LNCaP clone FGC (cell line): ENCODE measurements around the gene MAGEB6.
"Not testable (repeated sequence)": the region's sequence is repeated elsewhere in the genome, so short reads cannot be mapped to it uniquely, and the experiment has no call there.

ENCODE experiments used
- DNase-seq: peaks from one replicate; pipeline ENCODE4 v3.0.0-alpha.2; 2011; ENCODE audit warnings: low read depth
- H3K4me3 ChIP-seq: 2 replicates; pipeline ENCODE4 v1.5.1; 2011; ENCODE audit warnings: mild to moderate bottlenecking, low read depth, low read length, control low read depth
- TF ChIP-seq, protein P1 (sequence below): IDR thresholded peaks from 2 replicates; pipeline ENCODE4 v1.5.1; 2012; ENCODE audit warnings: mild to moderate bottlenecking; ENCODE audit not compliant: control insufficient read depth, insufficient read depth; ENCODE audit errors: extremely low read depth

Gene MAGEB6, protein sequence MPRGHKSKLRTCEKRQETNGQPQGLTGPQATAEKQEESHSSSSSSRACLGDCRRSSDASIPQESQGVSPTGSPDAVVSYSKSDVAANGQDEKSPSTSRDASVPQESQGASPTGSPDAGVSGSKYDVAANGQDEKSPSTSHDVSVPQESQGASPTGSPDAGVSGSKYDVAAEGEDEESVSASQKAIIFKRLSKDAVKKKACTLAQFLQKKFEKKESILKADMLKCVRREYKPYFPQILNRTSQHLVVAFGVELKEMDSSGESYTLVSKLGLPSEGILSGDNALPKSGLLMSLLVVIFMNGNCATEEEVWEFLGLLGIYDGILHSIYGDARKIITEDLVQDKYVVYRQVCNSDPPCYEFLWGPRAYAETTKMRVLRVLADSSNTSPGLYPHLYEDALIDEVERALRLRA

DNA sequence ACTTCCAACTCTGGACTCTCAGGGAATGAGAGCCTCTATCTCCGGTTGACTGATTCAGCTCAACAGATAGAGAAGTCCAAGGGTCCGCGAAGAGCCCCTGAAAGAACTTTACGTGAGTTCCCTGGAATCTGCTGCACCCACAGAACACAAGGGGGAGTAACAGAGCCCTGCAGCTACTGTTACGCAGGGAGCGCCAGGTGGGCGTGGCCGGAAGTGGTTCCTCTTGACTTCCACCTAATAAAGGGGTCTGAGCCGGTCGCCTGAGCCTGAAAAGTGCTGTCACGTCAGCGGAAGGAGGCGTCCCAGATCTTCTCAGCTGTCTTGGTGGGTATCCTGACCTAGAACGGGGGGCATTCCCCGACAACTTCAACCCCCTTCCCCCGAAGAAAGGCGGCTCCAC lies at the start of gene MAGEB6:
Gene MAGEB6, plus strand, starts transcription at position 237 of the 400 bp plus-strand sequence. CDS start 1,407 bp downstream, outside the sequence.
- TF ChIP-seq, protein P1, sequence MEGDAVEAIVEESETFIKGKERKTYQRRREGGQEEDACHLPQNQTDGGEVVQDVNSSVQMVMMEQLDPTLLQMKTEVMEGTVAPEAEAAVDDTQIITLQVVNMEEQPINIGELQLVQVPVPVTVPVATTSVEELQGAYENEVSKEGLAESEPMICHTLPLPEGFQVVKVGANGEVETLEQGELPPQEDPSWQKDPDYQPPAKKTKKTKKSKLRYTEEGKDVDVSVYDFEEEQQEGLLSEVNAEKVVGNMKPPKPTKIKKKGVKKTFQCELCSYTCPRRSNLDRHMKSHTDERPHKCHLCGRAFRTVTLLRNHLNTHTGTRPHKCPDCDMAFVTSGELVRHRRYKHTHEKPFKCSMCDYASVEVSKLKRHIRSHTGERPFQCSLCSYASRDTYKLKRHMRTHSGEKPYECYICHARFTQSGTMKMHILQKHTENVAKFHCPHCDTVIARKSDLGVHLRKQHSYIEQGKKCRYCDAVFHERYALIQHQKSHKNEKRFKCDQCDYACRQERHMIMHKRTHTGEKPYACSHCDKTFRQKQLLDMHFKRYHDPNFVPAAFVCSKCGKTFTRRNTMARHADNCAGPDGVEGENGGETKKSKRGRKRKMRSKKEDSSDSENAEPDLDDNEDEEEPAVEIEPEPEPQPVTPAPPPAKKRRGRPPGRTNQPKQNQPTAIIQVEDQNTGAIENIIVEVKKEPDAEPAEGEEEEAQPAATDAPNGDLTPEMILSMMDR: no peak
- no peak within 1 kb of the TSS for H3K4me3 ChIP-seq
- DNase-seq: no peak

DNA sequence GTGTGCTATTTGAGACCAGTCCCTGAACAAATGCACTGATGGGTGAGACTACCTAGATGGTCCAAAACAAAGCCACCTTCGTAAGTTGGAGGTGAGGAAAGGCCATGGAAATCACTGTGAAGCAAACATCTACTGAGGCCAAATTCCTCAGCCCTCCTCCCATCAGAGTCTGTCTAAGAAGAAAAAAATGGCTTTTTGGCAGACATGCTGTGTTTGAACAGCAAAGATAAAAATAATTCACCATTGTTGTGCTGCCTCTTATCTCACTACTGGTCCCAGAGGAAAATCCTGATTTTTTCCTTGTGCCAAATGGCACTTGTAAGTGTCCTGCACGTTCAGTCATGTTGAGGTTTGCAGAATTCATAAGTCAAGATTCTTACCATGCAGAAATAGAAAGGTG lies 46.2 kb upstream of the MAGEB6 start:
- no peak overlapping the region for H3K4me3 ChIP-seq
- TF ChIP-seq, protein P1: no peak
- DNase-seq: no peak

DNA sequence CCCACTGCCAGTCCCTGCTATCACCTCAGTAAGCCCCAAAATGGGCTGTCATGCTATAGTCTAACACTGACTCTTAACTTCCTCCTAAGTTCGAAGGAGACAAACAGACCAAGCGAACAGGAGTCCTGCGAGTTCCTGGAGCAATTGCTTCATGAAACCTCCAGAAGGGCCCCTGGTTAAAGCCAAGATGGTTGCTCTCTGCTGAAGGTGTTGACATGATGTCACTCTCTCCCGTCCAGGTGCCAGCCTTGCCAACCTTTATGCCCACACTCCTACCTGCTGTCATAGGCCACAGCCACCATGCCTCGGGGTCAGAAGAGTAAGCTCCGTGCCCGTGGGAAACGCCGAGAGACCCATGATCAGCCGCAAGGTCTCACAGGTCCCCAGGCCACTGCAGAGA lies 31.9 kb upstream of the MAGEB6 start, which contains the start of gene MAGEB6B:
Gene MAGEB6B, plus strand, starts transcription at position 301 of the 400 bp plus-strand sequence. Its CDS starts 0 bp downstream, at position 301.
- H3K4me3 ChIP-seq: no peak within 1 kb of the TSS
- TF ChIP-seq, protein P1: no peak
- DNase-seq: no peak

DNA sequence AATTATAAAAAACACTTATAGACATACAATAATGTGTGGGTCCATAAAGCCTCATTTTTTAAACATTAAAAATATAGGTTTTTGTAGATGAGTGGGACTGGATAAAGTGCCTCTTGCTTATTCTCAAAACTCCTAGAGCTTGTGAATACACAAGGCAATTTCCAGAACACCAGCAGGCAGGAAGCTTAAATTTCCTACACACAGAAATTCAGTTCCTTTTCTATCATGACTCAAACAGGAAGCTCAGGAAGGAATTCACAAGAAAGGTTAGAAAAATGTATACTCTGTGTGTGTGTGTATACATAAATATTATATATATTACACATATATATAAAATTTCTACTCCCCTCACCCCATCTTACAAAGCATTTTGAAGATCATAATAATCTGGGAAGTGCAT lies 11.3 kb downstream of the MAGEB6 start:
- DNase-seq: no peak
- no peak overlapping the region for H3K4me3 ChIP-seq
- TF ChIP-seq, protein P1: no peak

DNA sequence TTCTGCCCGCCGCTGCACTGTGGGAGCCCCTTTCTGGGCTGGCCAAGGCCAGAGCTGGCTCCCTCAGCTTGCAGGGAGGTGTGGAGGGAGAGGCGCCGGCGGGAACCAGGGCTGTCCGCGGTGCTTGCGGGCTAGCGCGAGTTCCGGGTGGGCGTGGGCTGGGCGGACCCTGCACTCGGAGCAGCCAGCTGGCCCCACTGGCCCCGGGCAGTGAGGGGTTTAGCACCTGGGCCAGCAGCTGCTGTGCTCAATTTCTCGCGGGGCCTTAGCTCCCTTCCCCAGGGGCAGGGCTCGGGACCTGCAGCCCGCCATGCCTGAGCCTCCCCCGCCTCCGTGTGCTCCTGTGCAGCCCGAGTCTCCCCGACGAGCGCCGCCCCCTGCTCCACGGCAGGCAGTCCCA lies 12.5 kb downstream of the MAGEB6 start:
- not testable (repeated sequence) for H3K4me3 ChIP-seq, DNase-seq

DNA sequence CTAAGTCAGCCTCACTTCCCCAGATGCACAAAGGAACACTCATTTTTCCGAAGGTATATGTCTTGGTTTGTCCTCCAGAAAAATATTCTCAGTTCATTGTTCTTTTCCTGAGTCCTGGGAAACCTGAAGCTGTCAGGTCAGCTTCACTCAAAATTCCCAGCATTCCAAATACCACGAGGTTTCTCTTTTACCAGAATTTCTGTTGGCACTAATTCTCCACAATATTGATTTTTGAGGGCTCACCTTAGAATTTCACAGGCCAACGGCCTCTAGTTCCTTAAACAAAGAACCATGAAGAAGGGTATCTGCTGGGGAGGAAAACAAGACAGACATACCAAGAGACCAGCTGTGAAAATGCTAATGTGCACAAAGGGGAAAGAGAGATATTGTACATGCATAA lies 15.8 kb downstream of the MAGEB6 start:
- TF ChIP-seq, protein P1: no peak
- no peak for DNase-seq
- H3K4me3 ChIP-seq: no peak overlapping the region

DNA sequence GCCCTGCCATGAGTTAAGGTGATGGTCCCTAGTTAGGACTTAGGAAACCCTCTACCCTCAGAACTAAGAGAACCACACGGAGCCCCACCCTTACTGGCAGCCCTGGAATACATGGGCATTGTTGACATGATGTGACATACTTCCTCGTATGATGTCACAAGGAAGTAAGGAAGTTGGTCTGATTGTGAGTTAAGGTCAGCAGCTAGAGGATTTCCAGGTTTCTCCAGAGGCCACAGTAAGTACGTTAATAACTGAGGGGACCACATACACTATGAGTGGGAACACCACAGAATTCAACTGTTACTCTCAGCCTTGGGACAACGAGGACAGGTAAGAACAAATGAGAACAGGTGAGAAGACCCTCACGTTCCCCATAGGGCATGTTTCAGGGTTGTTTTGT lies 23.6 kb downstream of the MAGEB6 start, which contains the start of gene MAGEB5:
Gene MAGEB5, plus strand, starts transcription at position 301 of the 400 bp plus-strand sequence. CDS start 1,133 bp downstream, outside the sequence.
- no peak within 1 kb of the TSS for H3K4me3 ChIP-seq
- TF ChIP-seq, protein P1: no peak

More for the DNA sequence above, 23.6 kb downstream of the MAGEB6 start, which contains the start of gene MAGEB5:
- DNase-seq: no peak
